GM12878 (cell line): Measurements from ENCODE around the gene ZBTB8OS. TPM values are rescaled to one million over a fixed set of nuclear protein-coding genes. Genes with fewer than 3 reads are reported as not detected.

ENCODE experiments used
- ATAC-seq: fragments of 200-7000 bp; cut with Tn5 transposase; 3 replicates; pipeline ENCODE4 v1.9.1; 2020; ENCODE audit warnings: mild to moderate bottlenecking, moderate library complexity
- BruUV-seq: library from RNA; stranded (reverse); fragments of 400-500 nt; replicated peaks from 2 replicates; lab custom pipeline; 2021; lab: Mats Ljungman, UMichigan
- CTCF ChIA-PET: fragments of 300-600 bp; sonication (Branson Sonifier 250); formaldehyde crosslinking; extraction: SDS; loops from one replicate; lab custom pipeline; 2021; ENCODE audit warnings: inconsistent platforms; lab: Yijun Ruan, JAX
- POLR2A ChIA-PET: fragments of 350-600 bp; formaldehyde crosslinking; extraction: SDS; loops from one replicate; lab custom pipeline; 2021; ENCODE audit warnings: inconsistent platforms; lab: Charles Lee
- RAD21 ChIA-PET: fragments of 300-600 bp; sonication (Branson Sonifier 250); formaldehyde crosslinking; loops from one replicate; lab custom pipeline; 2023; ENCODE audit warnings: antibody characterized with exemption; ENCODE audit not compliant: unreplicated experiment; lab: Charles Lee
- SMC1A ChIA-PET: fragments of 300-600 bp; sonication (Branson Sonifier 250); formaldehyde crosslinking; loops from one replicate; lab custom pipeline; 2023; ENCODE audit not compliant: unreplicated experiment, uncharacterized antibody; lab: Charles Lee
- DNase-seq: peaks from one replicate; pipeline ENCODE4 v3.0.0-alpha.2; 2011; ENCODE audit warnings: low read depth, low spot score
- FAIRE-seq: peaks from 3 replicates; lab custom pipeline; 2011; peaks lifted over from hg19 to GRCh38; lab: Jason Lieb, UNC
- H2AFZ ChIP-seq: 2 replicates; pipeline ENCODE4 v1.6.0; 2011; ENCODE audit warnings: low read depth, low read length, control low read depth; ENCODE audit not compliant: control insufficient read depth
- H3K27ac ChIP-seq: 2 replicates; pipeline ENCODE4 v1.5.1; 2011; ENCODE audit warnings: control low read depth; ENCODE audit not compliant: control insufficient read depth, insufficient read depth
- H3K27me3 ChIP-seq, 2 experiments: replicated peaks in 1 of 2; 2 replicates each; pipeline versions ENCODE4 v1.6.0 to v1.6.1; 2011; ENCODE audit warnings: low read length in 1 of 2; ENCODE audit not compliant: control insufficient read depth in 2 of 2, insufficient read depth in 2 of 2
- H3K36me3 ChIP-seq, 2 experiments: 2 replicates each; pipeline ENCODE4 v1.5.1; 2011; ENCODE audit warnings: low read length in 1 of 2; ENCODE audit not compliant: control insufficient read depth in 2 of 2, insufficient read depth in 2 of 2
- H3K4me1 ChIP-seq: 2 replicates; pipeline ENCODE4 v1.6.1; 2011; ENCODE audit warnings: mild to moderate bottlenecking, low read length, moderate library complexity, mixed read lengths; ENCODE audit not compliant: control insufficient read depth, insufficient read depth
- H3K4me2 ChIP-seq: 2 replicates; pipeline ENCODE4 v1.6.0; 2011; ENCODE audit warnings: control low read depth; ENCODE audit not compliant: control insufficient read depth, insufficient read depth
- H3K4me3 ChIP-seq: fragments of 200-600 bp; sonication (generic); 2 replicates; pipeline ENCODE4 v1.5.1; 2016
- H3K79me2 ChIP-seq: 2 replicates; pipeline ENCODE4 v1.6.0; 2011; ENCODE audit warnings: low read length; ENCODE audit not compliant: control insufficient read depth, insufficient read depth
- H3K9ac ChIP-seq: 2 replicates; pipeline ENCODE4 v1.8.0; 2011; ENCODE audit warnings: low read length, control low read depth, mixed read lengths; ENCODE audit not compliant: control insufficient read depth, insufficient read depth
- H3K9me3 ChIP-seq: replicated peaks from 3 replicates; pipeline ENCODE4 v1.5.1; 2011; ENCODE audit warnings: mild to moderate bottlenecking, low read length; ENCODE audit not compliant: control insufficient read depth, insufficient read depth
- H4K20me1 ChIP-seq: 2 replicates; pipeline ENCODE4 v1.6.0; 2011; ENCODE audit not compliant: control insufficient read depth, insufficient read depth
- ATF2 ChIP-seq: IDR thresholded peaks from 2 replicates; pipeline ENCODE4 v1.6.1; 2012; ENCODE audit warnings: low read length, inconsistent platforms
- BMI1 ChIP-seq: fragments of 450-650 bp; IDR thresholded peaks from 2 replicates; pipeline ENCODE4 v1.6.1; 2016; ENCODE audit warnings: mild to moderate bottlenecking, moderate library complexity, borderline replicate concordance
- ELK1 ChIP-seq: IDR thresholded peaks from 2 replicates; pipeline ENCODE4 v1.6.1; 2012; ENCODE audit warnings: low read depth, low read length, improper control_type of control experiment
- HCFC1 ChIP-seq: fragments of 150-350 bp; IDR thresholded peaks from 2 replicates; pipeline ENCODE4 v1.6.1; 2014; ENCODE audit warnings: low read length
- IRF3 ChIP-seq: fragments of 450-650 bp; IDR thresholded peaks from 2 replicates; pipeline ENCODE4 v1.6.1; 2014; ENCODE audit warnings: mild to moderate bottlenecking
- PBX3 ChIP-seq: IDR thresholded peaks from 2 replicates; pipeline ENCODE4 v1.6.1; 2011; ENCODE audit warnings: mild to moderate bottlenecking, low read depth, low read length, moderate library complexity; ENCODE audit not compliant: insufficient replicate concordance
- POLR2AphosphoS2 ChIP-seq: IDR thresholded peaks from 2 replicates; pipeline ENCODE4 v1.6.1; 2011; ENCODE audit warnings: low read depth, mild to moderate bottlenecking, low read length, improper control_type of control experiment, moderate library complexity
- RELA ChIP-seq: fragments of 450-650 bp; IDR thresholded peaks from 2 replicates; pipeline ENCODE4 v1.8.0; 2014; ENCODE audit warnings: borderline replicate concordance; ENCODE audit not compliant: partially characterized antibody
- SUZ12 ChIP-seq: fragments of 200-600 bp; sonication (generic); IDR thresholded peaks from one replicate; pipeline ENCODE4 v1.6.1; 2018; ENCODE audit warnings: antibody characterized with exemption, mild to moderate bottlenecking; ENCODE audit not compliant: unreplicated experiment
- ZNF217 ChIP-seq: fragments of 450-650 bp; IDR thresholded peaks from 2 replicates; pipeline ENCODE4 v1.6.1; 2017; ENCODE audit warnings: antibody characterized with exemption, mild to moderate bottlenecking
- ZNF24 ChIP-seq: fragments of 450-650 bp; IDR thresholded peaks from 2 replicates; pipeline ENCODE4 v1.6.1; 2017; ENCODE audit warnings: antibody characterized with exemption, mild to moderate bottlenecking
- ZNF687 ChIP-seq: fragments of 450-650 bp; IDR thresholded peaks from 2 replicates; pipeline ENCODE4 v1.6.1; 2017; ENCODE audit warnings: mild to moderate bottlenecking, moderate library complexity
- ZZZ3 ChIP-seq: IDR thresholded peaks from 2 replicates; pipeline ENCODE4 v1.6.1; 2011; ENCODE audit warnings: low read depth; ENCODE audit not compliant: control insufficient read depth, insufficient read length
- WGBS: methylation state at CpG from one replicate; pipeline ENCODE4 v1.1.6; 2016; ENCODE audit warnings: low lambda C conversion rate; ENCODE audit not compliant: insufficient replicate concordance, insufficient coverage; ENCODE audit errors: missing lambda C conversion rate; 5-methylcytosine and 5-hydroxymethylcytosine counted together
- in situ Hi-C: fragments of 300-500 bp; cut with MboI; formaldehyde crosslinking; loops from 9 replicates; pipeline ENCODE4 v1.14.3; 2018; ENCODE audit warnings: mixed read lengths
- intact Hi-C: fragments of 100-400 bp; cut with micrococcal nuclease; formaldehyde crosslinking; loops from one replicate; pipeline ENCODE4 v1.14.2; 2022; ENCODE audit not compliant: unreplicated experiment
- polyA plus RNA-seq, 11 experiments: library from polyadenylated mRNA; depleted of rRNA in 4 of 11; unstranded in 6 of 11; stranded (reverse) in 5 of 11; fragments of >200 nt; fragmentation: Nextera tagmentation in 4 of 11; fragmentation: Illumina TruSeq in 1 of 11; extraction: Ambion mirVana in 4 of 11; extraction: Trizol in 1 of 11; gene quantifications; 1 replicate in 1 of 11; 2 replicates in 10 of 11; pipeline versions ENCODE4 v1.2.1 to v1.2.3, GENCODE V29; 2011 to 2016; ENCODE audit warnings: inconsistent platforms in 2 of 11, missing spikeins in 2 of 11, low read depth in 1 of 11
- total RNA-seq, 4 experiments: library from RNA; depleted of rRNA in 3 of 4; stranded (reverse); fragments of >200 nt in 3 of 4; fragmentation: Illumina TruSeq in 1 of 4; extraction: Trizol in 1 of 4; gene quantifications; 2 replicates each; pipeline versions ENCODE4 v1.2.1 to v1.2.3, GENCODE V29; 2013 to 2021

ZBTB8OS gene
- total and polyA plus RNA-seq, 10 of the 15 experiments (the other 5 are each of a cell fraction or from before 2014, with no cell fraction given): 77.8 to 350 (median 139) TPM

GRCh38 chr1:32605711-32606424 lies 44.5 kb downstream of the ZBTB8OS start:
- DNase-seq (no peak), FAIRE-seq (no peak), ATAC-seq (no peak)
- no peaks in the 10 kb centered on the region for H4K20me1 ChIP-seq
- H3K4me3 ChIP-seq: no peak overlapping the region
- POLR2A ChIA-PET: interaction anchor here (0.7 kb wide), 1 partner anchor 556 kb away, joined by 3 read pairs; no protein-coding TSS in a partner anchor
- no peaks in the 10 kb centered on the region for H3K9me3 ChIP-seq
- no TSS peak for BruUV-seq
- H3K9ac ChIP-seq: no peak overlapping the region
- H3K27me3 ChIP-seq: no peaks in the 10 kb centered on the region
- no peaks in the 10 kb centered on the region for H3K4me1 ChIP-seq
- no peak overlapping the region for H3K4me2 ChIP-seq
- CTCF ChIA-PET: interaction anchor here (0.9 to 1.1 kb wide), 2 partner anchors 14 to 86 kb away, joined by 3 read pairs; no protein-coding TSS in a partner anchor
- intact Hi-C loops: no loop called here
- in situ Hi-C loops: no loop called here
- SMC1A ChIA-PET: interaction anchor here (0.7 to 1.5 kb wide), 3 partner anchors 10 to 84 kb away, joined by 3 to 4 read pairs (median 3); no protein-coding TSS in a partner anchor
- H3K79me2 ChIP-seq: no peaks in the 10 kb centered on the region
- RAD21 ChIA-PET: no interaction called here
- no peak overlapping the region for H2AFZ ChIP-seq
- no peak overlapping the region for H3K27ac ChIP-seq
- H3K36me3 ChIP-seq: no peaks in the 10 kb centered on the region; a peak in 1 of 4 replicates
- WGBS: 97% methylated on average over 17 of the region's 17 CpGs
- TF ChIP-seq ZNF687 (no peak), SUZ12 (no peak), ZZZ3 (no peak), ZNF24 (no peak), RELA (no peak), IRF3 (no peak), ATF2 (no peak), PBX3 (no peak), ZNF217 (no peak), POLR2AphosphoS2 (no peak), HCFC1 (no peak), BMI1 (no peak), ELK1 (no peak)
